AG04450 (cell line): ENCODE measurements around the gene FBXO5. TPM values are rescaled to one million over a fixed set of nuclear protein-coding genes. Genes with fewer than 3 reads are reported as not detected.

Experiments used
- CTCF ChIA-PET: fragments of 300-600, 350-600 bp; formaldehyde crosslinking; extraction: SDS; loops from one replicate; lab custom pipeline; 2022; ENCODE audit warnings: antibody characterized with exemption, inconsistent platforms; lab: Charles Lee
- POLR2A ChIA-PET: fragments of 350-600 bp; formaldehyde crosslinking; extraction: SDS; loops from one replicate; lab custom pipeline; 2021; ENCODE audit warnings: antibody characterized with exemption, inconsistent platforms; lab: Yijun Ruan, JAX
- DNase-seq: peaks from one replicate; pipeline ENCODE4 v3.0.0-alpha.2; 2011; ENCODE audit warnings: low read depth, low spot score
- H3K27ac ChIP-seq: one replicate; pipeline ENCODE4 v1.5.1; 2012; ENCODE audit warnings: low read depth, low read length, control low read depth
- H3K27me3 ChIP-seq: one replicate; pipeline ENCODE4 v1.6.0; 2012; ENCODE audit warnings: low read length; ENCODE audit not compliant: control insufficient read depth, insufficient read depth
- H3K4me3 ChIP-seq: 2 replicates; pipeline ENCODE4 v1.5.1; 2011; ENCODE audit warnings: mild to moderate bottlenecking, low read depth, low read length, control low read depth
- H3K9me3 ChIP-seq: 2 replicates; pipeline ENCODE4 v1.5.1; 2012; ENCODE audit warnings: low read length; ENCODE audit not compliant: control insufficient read depth, insufficient read depth
- polyA plus RNA-seq: library from polyadenylated mRNA; depleted of rRNA; stranded (reverse); fragments of >200 nt; gene quantifications from 2 replicates; pipeline ENCODE4 v1.2.3, GENCODE V29; 2011; rRNA removed
- small RNA-seq: library from RNA; depleted of rRNA; stranded (forward); fragments of <200 nt; gene quantifications from one replicate; pipeline ENCODE3, GENCODE V24; 2012; ENCODE audit warnings: low read depth; ENCODE audit not compliant: insufficient read length
- TF ChIP-seq, protein P1 (sequence below): IDR thresholded peaks from 2 replicates; pipeline ENCODE4 v1.5.1; 2011; ENCODE audit warnings: low read depth, low read length, control low read depth, inconsistent platforms

Gene FBXO5
- polyA plus RNA-seq, 1 experiment: 13.1 TPM

DNA sequence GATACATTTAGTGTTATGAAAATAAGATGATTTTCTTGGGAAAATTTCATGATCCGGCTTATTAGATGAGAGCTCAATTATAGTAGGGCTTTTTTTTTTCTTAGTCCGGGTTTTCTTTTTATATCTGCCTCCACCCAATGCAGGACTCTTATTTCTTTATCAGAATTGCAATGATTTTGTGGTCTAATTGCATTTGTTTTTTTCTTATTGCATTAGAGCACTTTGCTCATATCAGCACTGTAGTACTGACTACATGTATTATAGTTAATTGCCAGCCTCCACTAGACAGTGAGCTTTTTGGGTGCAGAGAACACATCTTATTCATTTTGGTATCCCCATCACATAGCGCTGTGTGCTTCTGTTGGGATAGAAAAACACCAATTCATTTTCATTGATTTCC is 50.0 kb downstream of the FBXO5 start:
- H3K9me3 ChIP-seq: no peaks in the 10 kb centered on the region
- DNase-seq: no peak
- POLR2A ChIA-PET: no interaction called here
- H3K27me3 ChIP-seq: peaks cover 3% of the 10 kb centered on the region
- no peak overlapping the region for H3K4me3 ChIP-seq
- no peak overlapping the region for H3K27ac ChIP-seq
- TF ChIP-seq, protein P1, sequence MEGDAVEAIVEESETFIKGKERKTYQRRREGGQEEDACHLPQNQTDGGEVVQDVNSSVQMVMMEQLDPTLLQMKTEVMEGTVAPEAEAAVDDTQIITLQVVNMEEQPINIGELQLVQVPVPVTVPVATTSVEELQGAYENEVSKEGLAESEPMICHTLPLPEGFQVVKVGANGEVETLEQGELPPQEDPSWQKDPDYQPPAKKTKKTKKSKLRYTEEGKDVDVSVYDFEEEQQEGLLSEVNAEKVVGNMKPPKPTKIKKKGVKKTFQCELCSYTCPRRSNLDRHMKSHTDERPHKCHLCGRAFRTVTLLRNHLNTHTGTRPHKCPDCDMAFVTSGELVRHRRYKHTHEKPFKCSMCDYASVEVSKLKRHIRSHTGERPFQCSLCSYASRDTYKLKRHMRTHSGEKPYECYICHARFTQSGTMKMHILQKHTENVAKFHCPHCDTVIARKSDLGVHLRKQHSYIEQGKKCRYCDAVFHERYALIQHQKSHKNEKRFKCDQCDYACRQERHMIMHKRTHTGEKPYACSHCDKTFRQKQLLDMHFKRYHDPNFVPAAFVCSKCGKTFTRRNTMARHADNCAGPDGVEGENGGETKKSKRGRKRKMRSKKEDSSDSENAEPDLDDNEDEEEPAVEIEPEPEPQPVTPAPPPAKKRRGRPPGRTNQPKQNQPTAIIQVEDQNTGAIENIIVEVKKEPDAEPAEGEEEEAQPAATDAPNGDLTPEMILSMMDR: no peak
- CTCF ChIA-PET: interaction anchor here (1.0 kb wide), 1 partner anchor 15 kb away, joined by 3 read pairs; no protein-coding TSS in a partner anchor

DNA sequence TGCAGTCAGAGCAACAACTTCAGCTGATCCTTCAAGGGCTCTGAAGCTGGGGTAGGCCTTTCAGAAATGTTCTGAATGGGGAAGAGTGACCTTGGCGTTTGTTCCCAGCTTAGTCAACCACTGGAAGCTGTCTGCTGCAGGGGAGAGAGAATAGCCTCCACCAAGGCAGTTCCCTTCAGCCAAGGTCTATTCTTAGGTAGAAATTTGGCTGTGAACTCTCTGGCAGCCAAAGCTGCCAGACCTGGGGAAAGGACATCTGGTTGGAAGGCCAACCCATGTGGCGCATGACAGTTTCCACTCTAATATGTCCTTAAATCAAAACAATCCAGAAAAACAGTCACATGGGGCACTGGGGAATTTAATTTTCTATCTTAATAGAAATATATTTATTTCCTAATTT is 60.1 kb downstream of the FBXO5 start:
- Histone ChIP-seq H3K27ac (no peak overlapping the region), H3K4me3 (no peak overlapping the region), H3K27me3 (no peaks in the 10 kb centered on the region), H3K9me3 (no peaks in the 10 kb centered on the region)
- TF ChIP-seq, protein P1: no peak
- no peak for DNase-seq
- POLR2A ChIA-PET: no interaction called here
- CTCF ChIA-PET: interaction anchor here (0.6 to 1.3 kb wide), 2 partner anchors 25 to 26 kb away, joined by 3 to 6 read pairs; no protein-coding TSS in a partner anchor

Small RNAs within 50 kb of the gene (small RNA-seq; reads per million reads assigned to genes)
- not detected for gene AL080276.1

Other genes with a start within 250 kb of the FBXO5 start
- gene VIP, start 232.2 kb downstream of the FBXO5 start, polyA plus RNA-seq: not detected in 2 replicates
- 16.8 and 23.7 TPM in 2 replicates for gene MTRF1L, start 19.7 kb upstream of the FBXO5 start, polyA plus RNA-seq
- gene RGS17, start 148.2 kb upstream of the FBXO5 start, polyA plus RNA-seq: 8.9 and 12.2 TPM in 2 replicates